GM12878 (cell line): ENCODE measurements around the gene NAV2. TPM values are rescaled to one million over a fixed set of nuclear protein-coding genes. Genes with fewer than 3 reads are reported as not detected.

Experiments used
- ATF2 ChIP-seq: IDR thresholded peaks from 2 replicates; pipeline ENCODE4 v1.6.1; 2012; ENCODE audit warnings: low read length, inconsistent platforms
- CHD1 ChIP-seq: IDR thresholded peaks from 2 replicates; pipeline ENCODE4 v1.6.1; 2012; ENCODE audit warnings: low read depth, low read length, improper control_type of control experiment
- CUX1 ChIP-seq: IDR thresholded peaks from 2 replicates; pipeline ENCODE4 v1.6.1; 2012; ENCODE audit warnings: improper control_type of control experiment, low read depth, low read length; ENCODE audit not compliant: insufficient replicate concordance
- DPF2 ChIP-seq: fragments of 450-650 bp; IDR thresholded peaks from 2 replicates; pipeline ENCODE4 v1.6.1; 2017; ENCODE audit warnings: mild to moderate bottlenecking
- FOXM1 ChIP-seq: IDR thresholded peaks from 2 replicates; pipeline ENCODE4 v1.6.1; 2012; ENCODE audit warnings: low read depth, mild to moderate bottlenecking, inconsistent platforms, low read length, moderate library complexity
- HCFC1 ChIP-seq: fragments of 150-350 bp; IDR thresholded peaks from 2 replicates; pipeline ENCODE4 v1.6.1; 2014; ENCODE audit warnings: low read length
- HDGF ChIP-seq: fragments of 450-650 bp; IDR thresholded peaks from 2 replicates; pipeline ENCODE4 v1.6.1; 2016; ENCODE audit warnings: antibody characterized with exemption
- IKZF1 ChIP-seq: fragments of 450-650 bp; conservative IDR thresholded peaks from 2 replicates; pipeline ENCODE4 v1.6.1; 2017; ENCODE audit warnings: antibody characterized with exemption, mild to moderate bottlenecking
- IKZF2 ChIP-seq, 2 experiments: fragments of 450-650 bp; IDR thresholded peaks; 2 replicates each; pipeline ENCODE4 v1.6.1; 2017; ENCODE audit warnings: mild to moderate bottlenecking in 2 of 2, moderate library complexity in 2 of 2
- MEF2B ChIP-seq: fragments of 450-650 bp; IDR thresholded peaks from 2 replicates; pipeline ENCODE4 v1.6.1; 2018; ENCODE audit warnings: mild to moderate bottlenecking, moderate library complexity; ENCODE audit not compliant: partially characterized antibody, poor library complexity, severe bottlenecking
- NRF1 ChIP-seq: conservative IDR thresholded peaks from 2 replicates; pipeline ENCODE4 v1.6.1; 2011; ENCODE audit warnings: mild to moderate bottlenecking, low read depth, low read length, improper control_type of control experiment
- PML ChIP-seq: IDR thresholded peaks from 2 replicates; pipeline ENCODE4 v1.6.1; 2012; ENCODE audit warnings: low read length, inconsistent platforms
- PRDM15 ChIP-seq: fragments of 450-650 bp; formaldehyde crosslinking; IDR thresholded peaks from 2 replicates; pipeline ENCODE4 v1.4.0; 2020; ENCODE audit warnings: mild to moderate bottlenecking, moderate library complexity
- RFX5 ChIP-seq: IDR thresholded peaks from 2 replicates; pipeline ENCODE4 v1.6.1; 2011; ENCODE audit warnings: low read depth, low read length, improper control_type of control experiment
- STAT3 ChIP-seq: IDR thresholded peaks from 2 replicates; pipeline ENCODE4 v1.6.1; 2011; ENCODE audit warnings: low read depth, low read length, improper control_type of control experiment
- SUPT20H ChIP-seq: IDR thresholded peaks from 2 replicates; pipeline ENCODE4 v1.6.1; 2011; ENCODE audit warnings: low read depth, mild to moderate bottlenecking, low read length, moderate library complexity, borderline replicate concordance; ENCODE audit not compliant: control insufficient read depth
- TBL1XR1 ChIP-seq: IDR thresholded peaks from 2 replicates; pipeline ENCODE4 v1.6.1; 2012; ENCODE audit warnings: low read depth, low read length, improper control_type of control experiment
- YBX1 ChIP-seq: fragments of 450-650 bp; IDR thresholded peaks from 2 replicates; pipeline ENCODE4 v1.6.1; 2016; ENCODE audit warnings: antibody characterized with exemption
- YY1 ChIP-seq: IDR thresholded peaks from 2 replicates; pipeline ENCODE4 v1.6.1; 2011; ENCODE audit warnings: low read depth, mild to moderate bottlenecking, low read length
- polyA plus RNA-seq, 11 experiments: library from polyadenylated mRNA; depleted of rRNA in 4 of 11; unstranded in 6 of 11; stranded (reverse) in 5 of 11; fragments of >200 nt; fragmentation: Nextera tagmentation in 4 of 11; fragmentation: Illumina TruSeq in 1 of 11; extraction: Ambion mirVana in 4 of 11; extraction: Trizol in 1 of 11; gene quantifications; 1 replicate in 1 of 11; 2 replicates in 10 of 11; pipeline versions ENCODE4 v1.2.1 to v1.2.3, GENCODE V29; 2011 to 2016; ENCODE audit warnings: inconsistent platforms in 2 of 11, missing spikeins in 2 of 11, low read depth in 1 of 11
- total RNA-seq, 4 experiments: library from RNA; depleted of rRNA in 3 of 4; stranded (reverse); fragments of >200 nt in 3 of 4; fragmentation: Illumina TruSeq in 1 of 4; extraction: Trizol in 1 of 4; gene quantifications; 2 replicates each; pipeline versions ENCODE4 v1.2.1 to v1.2.3, GENCODE V29; 2013 to 2021

The NAV2 gene
- total and polyA plus RNA-seq, 10 of the 15 experiments (the other 5 are each of a cell fraction or from before 2014, with no cell fraction given): 0.35 to 6.1 (median 1.1) TPM

GRCh38 chr11:19907008-19907579, 194.5 kb downstream of the NAV2 start (continued):
- TF ChIP-seq PRDM15 (CRISPR knock-in tag) (no peak), NRF1 (no peak), YBX1 (no peak), HDGF (no peak), STAT3 (no peak), CUX1 (no peak), IKZF2 (IDR thresholded peaks at IDR 0.05) (peak; percentile 62 to 74), CHD1 (no peak), MEF2B (no peak), HCFC1 (no peak), PML (no peak), DPF2 (peak; percentile 81), FOXM1 (peak; percentile 60; the same call in 1 of the 2 replicates), RFX5 (no peak), SUPT20H (no peak), YY1 (no peak), ATF2 (peak; percentile 72), IKZF1 (peak; percentile 78), TBL1XR1 (peak; percentile 24; the same call in 1 of the 2 replicates)
